Measurements from ENCODE around the gene NOTUM.
"Not testable (repeated sequence)": the region's sequence is repeated elsewhere in the genome, so short reads cannot be mapped to it uniquely, and the experiment has no call there.

The NOTUM gene

DNA sequence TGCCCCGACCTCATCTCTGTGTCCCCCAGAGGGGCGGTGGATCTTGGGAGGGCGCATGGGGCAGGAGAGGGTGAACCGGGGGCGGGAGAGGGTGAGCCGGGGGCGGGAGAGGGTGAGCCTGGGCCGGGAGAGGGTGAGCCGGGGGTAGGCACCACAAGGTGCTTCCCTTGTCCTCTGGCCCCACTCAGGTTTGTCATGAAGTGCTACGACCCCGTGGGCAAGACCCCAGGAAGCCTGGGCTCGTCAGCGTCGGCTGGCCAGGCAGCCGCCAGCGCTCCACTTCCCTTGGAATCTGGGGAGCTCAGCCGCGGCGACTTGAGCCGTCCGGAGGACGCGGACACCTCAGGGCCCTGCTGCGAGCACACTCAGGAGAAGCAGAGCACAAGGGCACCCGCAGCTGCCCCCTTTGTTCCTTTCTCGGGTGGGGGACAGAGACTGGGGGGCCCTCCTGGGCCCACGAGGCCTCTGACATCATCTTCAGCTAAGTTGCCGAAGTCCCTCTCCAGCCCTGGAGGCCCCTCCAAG, 35.3 kb upstream of the NOTUM start:
- no peak for DNase-seq

GRCh38 chr17:81995463-81996231, 34.7 kb upstream of the NOTUM start:
- DNase-seq: no peak

DNA sequence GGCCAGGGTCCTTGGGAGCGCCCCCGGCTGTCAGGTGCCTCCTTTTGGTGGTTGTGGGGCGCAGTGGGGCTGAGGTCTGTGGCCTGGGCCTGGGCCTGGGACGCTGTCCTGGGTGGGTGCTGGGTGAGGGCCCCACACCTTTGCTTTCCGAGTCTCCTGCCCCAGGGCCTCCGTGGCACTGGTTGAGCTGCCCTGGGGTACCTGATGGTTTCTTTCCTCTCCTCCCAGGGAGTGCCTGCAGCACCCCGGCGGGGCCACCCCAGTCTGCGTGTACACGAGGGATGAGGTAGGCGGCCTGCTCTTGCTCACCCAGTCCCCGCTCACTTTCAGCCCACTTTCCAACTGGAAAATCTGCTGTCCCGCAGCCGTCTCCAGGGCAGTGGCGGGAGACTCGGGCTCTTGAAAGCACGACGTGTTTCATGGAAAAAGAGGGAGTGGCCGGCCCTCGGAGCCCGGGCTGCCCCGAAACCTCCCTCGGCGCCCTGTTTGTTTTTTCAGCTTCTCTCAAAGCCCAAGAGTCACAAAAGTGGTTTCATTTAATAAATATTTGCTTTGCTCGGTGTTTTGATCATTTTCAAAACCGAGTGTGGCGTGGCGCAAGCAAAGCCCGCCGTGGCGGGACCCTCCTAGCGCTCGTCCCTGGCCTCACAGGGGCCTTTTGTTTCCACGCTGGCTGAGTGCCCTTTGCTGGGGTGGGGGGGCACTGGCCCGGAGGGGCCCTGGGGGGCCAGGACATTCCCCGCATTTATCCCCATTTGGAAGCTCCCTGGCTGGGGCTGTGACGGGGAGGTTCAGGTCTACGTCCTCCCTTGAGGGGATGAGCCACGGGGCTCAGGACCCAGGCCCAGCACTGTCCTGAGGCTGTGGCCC, 33.8 kb upstream of the NOTUM start:
- no peak for DNase-seq

DNA sequence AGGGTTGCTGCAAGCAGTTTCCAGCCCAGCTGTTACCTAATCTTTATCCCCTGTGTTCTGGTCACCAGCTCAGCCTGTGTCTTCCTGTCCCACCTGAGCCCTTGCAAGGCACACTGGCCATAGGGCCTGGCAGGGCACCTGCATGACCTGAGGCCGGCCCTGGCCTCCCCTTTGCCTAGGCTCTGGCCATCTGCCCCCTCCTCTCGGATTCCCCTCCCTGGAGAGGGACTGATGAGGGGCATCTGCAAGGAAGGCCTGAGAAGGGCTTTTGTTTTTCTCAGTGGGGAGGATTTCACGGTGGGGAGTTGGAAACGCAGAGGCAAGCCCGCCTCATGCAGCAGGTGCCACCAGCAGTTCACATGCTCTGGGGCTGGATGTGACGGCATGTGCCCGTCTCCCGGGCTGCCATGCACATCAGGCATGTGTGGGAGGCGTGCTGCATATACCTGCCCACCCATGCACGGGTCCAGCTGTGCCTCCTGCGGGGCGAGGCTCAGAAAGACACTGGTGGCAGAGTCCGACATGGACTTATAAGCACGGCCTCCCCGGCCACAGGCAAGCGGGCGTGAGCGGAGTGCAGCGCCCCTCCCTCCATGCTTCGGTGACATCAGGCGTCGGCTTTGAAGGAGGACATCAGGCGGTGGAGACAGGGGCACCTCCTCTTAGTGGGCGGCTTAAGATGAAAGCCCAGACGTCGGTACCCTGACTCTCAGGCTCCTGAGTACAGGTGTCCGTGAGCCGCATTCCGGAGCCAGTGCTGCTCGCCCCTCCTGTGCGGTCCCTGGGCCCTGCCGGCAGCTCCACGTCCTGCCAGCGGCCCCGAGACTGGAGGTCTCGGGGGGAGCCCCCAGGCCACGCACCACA, 33.0 kb upstream of the NOTUM start:
- no peak for DNase-seq

DNA sequence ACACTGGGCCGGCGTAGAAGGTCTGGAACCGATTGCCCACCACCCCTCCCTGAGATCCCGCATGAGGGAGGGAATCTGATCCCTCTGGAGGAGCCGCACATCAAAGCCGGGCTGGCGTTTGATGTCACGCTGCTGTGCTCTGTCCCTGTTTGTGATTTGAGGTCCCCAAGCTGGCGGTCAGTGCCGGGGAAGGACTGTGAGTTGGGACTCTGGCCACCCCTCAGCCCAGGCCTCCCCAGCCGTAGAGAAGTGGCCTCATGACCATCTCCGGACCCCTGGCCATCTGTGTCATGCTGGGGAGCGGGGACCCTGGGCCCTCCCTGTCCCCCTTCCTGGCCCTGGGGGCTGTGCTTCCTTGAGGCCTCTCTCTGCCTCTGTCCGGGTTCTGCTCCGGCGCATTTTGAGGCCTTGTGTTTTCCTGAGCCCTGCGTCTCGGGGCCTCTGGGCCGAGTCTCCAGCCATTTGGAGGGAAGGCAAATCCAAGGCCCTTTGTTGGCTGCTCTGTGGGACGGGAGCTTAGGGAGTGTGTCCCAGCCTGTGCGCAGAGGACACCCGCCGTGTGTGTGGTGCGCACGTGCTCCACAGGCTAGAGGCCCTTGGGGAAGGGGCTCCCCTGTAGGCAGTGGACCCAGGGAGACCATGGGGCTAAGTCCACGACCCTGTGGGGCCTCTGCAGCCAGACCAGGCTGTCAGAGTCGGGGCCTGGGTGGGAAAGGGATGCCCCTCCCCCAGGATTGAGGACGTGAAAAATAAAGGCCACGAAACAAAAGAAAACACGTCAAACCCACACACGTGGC, 31.5 kb upstream of the NOTUM start:
- no peak for DNase-seq

GRCh38 chr17:81991684-81992305, 30.8 kb upstream of the NOTUM start:
- peak in 1 of 2 experiments; percentile 61 for DNase-seq

DNA sequence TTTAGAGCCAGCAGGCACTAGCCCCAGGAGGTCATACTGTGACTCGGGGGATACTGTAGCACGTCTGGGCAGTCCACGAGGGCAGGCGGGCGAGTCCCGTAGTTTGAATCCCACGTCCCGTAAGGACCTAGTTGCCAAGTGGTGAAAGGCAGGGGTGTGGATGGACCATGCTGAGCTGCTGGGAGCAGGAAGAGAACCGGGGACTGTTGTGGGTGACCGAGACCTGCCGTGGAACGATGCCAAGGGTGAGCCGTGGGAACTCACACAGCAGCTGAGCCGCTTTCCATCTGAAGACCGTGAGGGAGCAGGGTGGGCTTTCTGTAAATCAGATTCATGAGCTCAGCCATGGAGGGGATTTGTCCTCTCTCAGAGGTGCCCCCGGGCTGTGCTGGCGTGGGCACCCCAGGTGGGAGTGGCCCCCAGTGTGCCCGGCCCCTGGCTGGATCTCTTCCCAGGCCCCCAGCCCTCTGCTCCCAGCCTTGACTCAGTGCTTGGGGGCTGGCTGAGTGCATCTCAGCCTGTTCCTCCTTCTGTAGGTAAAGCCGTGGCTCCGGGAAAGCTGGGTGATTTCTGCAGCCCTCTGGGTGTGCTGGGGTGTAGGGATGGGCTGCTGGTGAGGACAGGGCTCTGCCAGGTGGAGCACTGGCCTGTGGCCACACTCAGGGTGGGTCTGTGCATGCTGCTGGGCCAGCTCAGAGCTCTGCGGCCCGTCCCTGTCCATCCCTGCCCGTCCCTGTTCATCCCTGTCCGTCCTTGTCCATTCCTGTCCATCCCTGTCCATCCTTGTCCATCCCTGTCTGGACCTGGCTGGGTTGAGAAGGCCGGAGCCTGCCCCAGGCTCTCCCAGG, 30.1 kb upstream of the NOTUM start:
- DNase-seq: no peak

- no peak for DNase-seq
These were observed 26.3 kb upstream of the NOTUM start for GRCh38 chr17:81987161-81987770.

GRCh38 chr17:81986606-81987005, 25.6 kb upstream of the NOTUM start:
- no peak for DNase-seq

DNA sequence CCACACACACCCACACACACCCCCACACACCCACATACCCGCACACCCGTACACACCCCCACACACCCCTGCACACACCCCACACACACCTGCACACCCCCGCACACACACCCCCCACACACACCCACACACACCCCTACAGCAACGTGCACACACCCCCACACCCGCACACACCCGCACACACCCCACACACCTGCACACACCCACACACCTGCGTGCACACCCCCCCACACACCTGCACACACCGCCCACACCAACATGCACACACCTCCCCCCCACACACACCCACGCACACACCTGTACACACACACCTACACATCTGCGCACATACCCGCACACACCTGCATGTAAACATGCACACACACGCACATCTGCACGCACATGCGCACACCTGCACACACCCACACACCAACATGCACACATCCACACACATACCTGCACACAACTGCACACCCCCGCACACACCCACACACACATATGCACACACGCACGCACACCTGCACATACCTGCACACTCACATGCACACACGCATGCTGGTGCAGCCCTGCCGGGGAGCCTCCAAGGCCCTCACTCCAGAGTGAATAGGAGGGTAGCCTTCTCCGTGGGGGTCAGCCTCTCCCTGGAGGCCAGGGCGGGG, 23.9 kb upstream of the NOTUM start:
- DNase-seq: no peak

DNA sequence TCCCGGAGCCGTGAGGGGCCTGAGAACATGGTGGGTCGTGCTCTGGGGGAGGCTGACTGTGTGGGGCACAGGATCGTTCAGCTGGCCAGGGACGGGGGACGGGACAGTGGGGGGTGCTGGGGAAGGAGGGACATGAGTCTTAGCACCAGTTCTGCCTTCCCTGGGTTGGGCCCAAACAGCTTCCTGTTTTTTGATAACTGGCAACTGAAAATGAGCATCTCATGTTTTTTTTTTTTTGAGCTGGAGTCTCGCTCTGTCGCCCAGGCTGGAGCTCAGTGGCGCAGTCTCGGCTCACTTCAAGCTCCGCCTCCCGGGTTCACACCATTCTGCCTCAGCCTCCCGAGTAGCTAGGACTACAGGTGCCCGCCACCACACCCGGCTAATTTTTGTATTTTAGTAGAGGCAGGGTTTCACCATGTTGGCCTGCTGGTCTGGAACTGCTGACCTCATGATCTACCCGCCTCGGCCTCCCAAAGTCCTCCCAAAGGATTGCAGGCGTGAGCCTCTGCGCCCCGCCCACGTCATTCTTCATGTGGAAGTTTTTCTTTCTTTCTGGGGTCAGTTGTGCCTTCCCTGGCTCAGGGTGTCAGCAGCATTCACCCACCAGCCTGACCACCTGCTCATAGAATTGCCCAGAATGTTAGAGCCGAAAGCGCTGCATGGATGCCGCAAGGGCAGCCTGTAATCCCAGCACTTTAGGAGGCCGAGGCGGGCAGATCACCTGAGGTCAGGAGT, 22.8 kb upstream of the NOTUM start:
- DNase-seq: no peak

DNA sequence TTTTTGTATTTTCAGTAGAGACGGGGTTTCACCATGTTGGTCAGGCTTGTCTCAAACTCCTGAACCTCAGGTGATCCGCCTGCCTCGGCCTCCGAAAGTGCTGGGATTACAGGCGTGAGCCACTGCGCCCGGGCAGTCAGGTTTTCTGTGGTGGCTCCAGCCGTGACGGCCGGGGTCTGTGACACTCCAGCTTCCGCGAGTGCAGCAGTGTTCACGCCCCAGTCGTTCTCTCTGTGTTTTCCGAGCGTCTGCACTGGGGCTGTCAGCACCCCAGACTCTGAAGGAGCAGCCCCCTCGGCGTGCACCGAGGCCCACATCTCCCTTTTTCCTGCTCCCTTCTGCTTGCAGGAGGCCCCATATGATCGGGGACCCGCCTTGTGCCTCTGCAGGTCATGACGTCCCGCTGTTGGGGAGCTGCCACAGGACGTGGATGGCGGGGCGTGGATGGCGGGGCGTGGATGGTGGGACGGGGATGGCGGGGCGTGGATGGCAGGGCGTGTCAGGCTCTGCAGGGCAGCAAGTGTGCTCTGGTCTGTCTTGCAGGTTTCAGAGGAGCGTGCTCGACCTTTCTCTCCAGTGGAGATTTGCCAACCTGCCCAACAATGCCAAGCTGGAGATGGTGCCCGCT, 22.1 kb upstream of the NOTUM start:
- no peak for DNase-seq

GRCh38 chr17:81981511-81981910, 20.5 kb upstream of the NOTUM start:
- DNase-seq: not testable (repeated sequence)

DNA sequence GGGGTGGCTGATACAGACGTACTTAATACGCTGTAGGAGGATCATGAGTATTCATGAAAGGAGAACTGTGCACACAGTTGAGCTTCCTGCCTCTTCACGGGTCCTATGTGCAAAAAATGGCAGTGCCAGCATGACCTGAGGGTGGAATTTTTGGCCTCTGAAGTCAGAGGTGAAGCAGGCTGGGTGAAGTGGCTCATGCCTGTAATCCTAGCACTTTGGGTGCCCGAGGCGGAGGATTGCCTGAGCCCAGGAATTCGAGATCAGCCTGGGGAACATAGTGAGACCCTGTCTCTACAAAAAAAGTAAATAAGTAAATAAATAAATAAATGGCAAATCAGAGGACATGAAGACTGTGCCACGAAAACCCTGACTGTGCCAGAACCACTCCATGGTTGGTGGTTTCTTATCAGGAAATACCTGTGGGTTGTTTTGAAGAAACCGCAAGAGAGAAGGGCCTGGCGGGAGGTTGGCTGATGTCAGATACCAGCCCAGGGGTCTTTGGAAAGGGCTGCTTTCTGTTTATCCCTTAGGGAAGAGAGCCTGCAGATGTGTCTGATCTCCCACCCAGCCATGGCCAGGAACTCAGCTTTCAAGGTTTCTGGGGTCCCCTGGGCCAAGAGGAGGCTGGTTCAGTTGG, 19.8 kb upstream of the NOTUM start:
- DNase-seq: no peak

DNA sequence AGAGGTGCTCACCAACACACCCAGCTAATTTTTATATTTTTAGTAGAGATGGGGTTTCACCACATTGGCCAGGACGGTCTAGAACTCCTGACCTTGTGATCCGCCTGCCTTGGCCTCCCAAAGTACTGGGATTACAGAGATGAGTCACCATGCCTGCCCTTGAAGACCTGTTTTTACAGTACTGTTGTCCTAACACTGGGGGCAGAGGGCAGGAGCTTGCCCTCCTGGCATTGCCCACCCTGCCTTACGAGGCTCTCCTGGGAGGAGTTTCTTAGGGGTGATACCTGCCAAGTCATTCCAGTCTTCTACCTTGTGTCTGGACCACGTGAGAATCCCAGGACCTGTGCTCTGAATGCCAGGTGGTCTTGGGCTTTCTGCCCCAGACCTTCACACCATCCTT, 19.1 kb upstream of the NOTUM start:
- no peak for DNase-seq

GRCh38 chr17:81978524-81979298, 17.7 kb upstream of the NOTUM start:
- no peak for DNase-seq

DNA sequence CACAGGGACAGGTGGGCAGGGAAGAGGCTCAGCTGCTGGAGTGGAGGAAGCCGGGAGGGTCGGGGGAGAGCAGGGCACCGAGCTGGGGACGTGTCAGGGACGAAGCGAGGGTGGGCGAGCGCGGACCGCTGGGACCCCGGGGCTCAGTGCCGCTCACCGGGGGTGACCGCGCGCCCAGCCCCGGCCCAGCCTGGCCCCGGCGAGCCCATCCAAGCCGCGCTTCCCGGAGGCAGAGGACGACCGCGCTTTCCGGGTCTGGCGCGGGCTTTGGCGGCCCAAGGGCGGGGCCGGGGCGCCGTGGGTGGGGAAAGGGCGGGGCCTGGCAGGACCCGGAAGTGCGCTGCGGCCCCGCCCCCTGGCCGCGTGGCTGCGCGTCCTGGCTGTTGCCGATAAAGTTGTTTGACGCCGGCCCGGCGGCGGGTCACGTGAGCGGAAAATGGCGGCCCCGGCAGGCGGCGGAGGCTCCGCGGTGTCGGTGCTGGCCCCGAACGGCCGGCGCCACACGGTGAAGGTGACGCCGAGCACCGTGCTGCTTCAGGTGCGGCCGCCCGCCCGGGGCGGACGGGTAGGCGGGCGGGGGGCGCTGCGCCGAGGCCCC, 16.3 kb upstream of the NOTUM start, which contains the start of gene ASPSCR1:
TSS of gene ASPSCR1 (plus strand) at position 419 of the 598 bp plus-strand sequence. CDS start at position 437, 18 bp downstream.
- DNase-seq: peak; percentile 51 to 95

All from NCI-H526 (cell line).